Neural crest cell (in vitro differentiated cells): ENCODE results near the gene B3GALT6. TPM values are rescaled to one million over a fixed set of nuclear protein-coding genes. Genes with fewer than 3 reads are reported as not detected.

Experiments used
- DNase-seq: peaks from one replicate; pipeline ENCODE4 v3.0.0; 2021; ENCODE audit warnings: low read depth, mixed read lengths, low spot score
- H3K27ac Mint-ChIP-seq: one replicate; pipeline ENCODE4 v1.8.0; 2021; ENCODE audit warnings: mild to moderate bottlenecking, mixed read lengths; ENCODE audit not compliant: unreplicated experiment
- H3K27me3 Mint-ChIP-seq: 2 replicates; pipeline ENCODE4 v1.8.0; 2021; ENCODE audit warnings: low read depth, mild to moderate bottlenecking, mixed read lengths
- H3K36me3 Mint-ChIP-seq: 2 replicates; pipeline ENCODE4 v1.8.0; 2021; ENCODE audit warnings: low read depth, mild to moderate bottlenecking, mixed read lengths
- H3K4me1 Mint-ChIP-seq: 2 replicates; pipeline ENCODE4 v1.8.0; 2021; ENCODE audit warnings: mixed read lengths
- H3K4me3 Mint-ChIP-seq: one replicate; pipeline ENCODE4 v1.8.0; 2021; ENCODE audit warnings: mild to moderate bottlenecking, mixed read lengths
- H3K9me3 Mint-ChIP-seq: 2 replicates; pipeline ENCODE4 v1.8.0; 2021; ENCODE audit warnings: mixed read lengths
- total RNA-seq: library from RNA; stranded (reverse); gene quantifications from 2 replicates; pipeline ENCODE4 v1.2.1, GENCODE V29; 2021
- TF ChIP-seq, protein P1 (sequence below): fragments of 200-600 bp; sonication (generic); conservative IDR thresholded peaks from 2 replicates; pipeline ENCODE4 v1.5.0; 2021; ENCODE audit warnings: antibody characterized with exemption, mild to moderate bottlenecking

The B3GALT6 gene
- total RNA-seq, 1 donor from 2014 or later = 41.1 TPM

DNA sequence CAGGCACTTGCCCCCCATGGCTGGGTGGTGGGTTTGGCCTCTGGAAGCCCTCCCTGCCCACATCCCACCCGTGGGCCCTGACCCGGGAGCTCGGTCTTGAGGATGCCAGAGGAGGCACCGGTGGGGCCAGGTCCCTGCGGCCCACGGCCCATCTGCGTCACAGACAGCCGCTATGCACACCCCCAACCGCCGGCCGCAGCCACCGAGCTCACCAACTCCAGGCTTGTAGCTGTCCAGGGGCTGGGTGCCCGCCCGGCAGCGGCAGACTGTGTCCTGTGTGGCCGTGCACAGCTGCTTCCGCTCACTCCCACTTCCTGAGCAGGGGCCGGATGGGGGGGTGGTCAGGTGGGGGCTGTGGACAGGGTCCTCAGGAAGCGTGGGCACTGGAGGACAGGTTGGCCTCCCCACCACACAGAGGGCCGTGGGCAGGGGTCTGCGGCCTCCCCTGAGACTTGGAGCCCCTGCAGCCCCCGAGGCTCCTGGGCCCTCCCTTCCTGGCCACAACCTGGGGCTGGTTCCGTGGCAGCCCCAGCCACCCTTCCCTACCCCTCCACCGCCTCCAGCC lies 19.2 kb upstream of the B3GALT6 start:
- H3K4me1 Mint-ChIP-seq = peaks cover 6% of the 10 kb centered on the region
- H3K27ac Mint-ChIP-seq = no peak overlapping the region
- H3K27me3 Mint-ChIP-seq = no peaks in the 10 kb centered on the region
- TF ChIP-seq, protein P1, sequence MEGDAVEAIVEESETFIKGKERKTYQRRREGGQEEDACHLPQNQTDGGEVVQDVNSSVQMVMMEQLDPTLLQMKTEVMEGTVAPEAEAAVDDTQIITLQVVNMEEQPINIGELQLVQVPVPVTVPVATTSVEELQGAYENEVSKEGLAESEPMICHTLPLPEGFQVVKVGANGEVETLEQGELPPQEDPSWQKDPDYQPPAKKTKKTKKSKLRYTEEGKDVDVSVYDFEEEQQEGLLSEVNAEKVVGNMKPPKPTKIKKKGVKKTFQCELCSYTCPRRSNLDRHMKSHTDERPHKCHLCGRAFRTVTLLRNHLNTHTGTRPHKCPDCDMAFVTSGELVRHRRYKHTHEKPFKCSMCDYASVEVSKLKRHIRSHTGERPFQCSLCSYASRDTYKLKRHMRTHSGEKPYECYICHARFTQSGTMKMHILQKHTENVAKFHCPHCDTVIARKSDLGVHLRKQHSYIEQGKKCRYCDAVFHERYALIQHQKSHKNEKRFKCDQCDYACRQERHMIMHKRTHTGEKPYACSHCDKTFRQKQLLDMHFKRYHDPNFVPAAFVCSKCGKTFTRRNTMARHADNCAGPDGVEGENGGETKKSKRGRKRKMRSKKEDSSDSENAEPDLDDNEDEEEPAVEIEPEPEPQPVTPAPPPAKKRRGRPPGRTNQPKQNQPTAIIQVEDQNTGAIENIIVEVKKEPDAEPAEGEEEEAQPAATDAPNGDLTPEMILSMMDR = no peak
- no peak overlapping the region for H3K4me3 Mint-ChIP-seq
- no peaks in the 10 kb centered on the region for H3K9me3 Mint-ChIP-seq
- no peaks in the 10 kb centered on the region for H3K36me3 Mint-ChIP-seq
- DNase-seq = no peak

DNA sequence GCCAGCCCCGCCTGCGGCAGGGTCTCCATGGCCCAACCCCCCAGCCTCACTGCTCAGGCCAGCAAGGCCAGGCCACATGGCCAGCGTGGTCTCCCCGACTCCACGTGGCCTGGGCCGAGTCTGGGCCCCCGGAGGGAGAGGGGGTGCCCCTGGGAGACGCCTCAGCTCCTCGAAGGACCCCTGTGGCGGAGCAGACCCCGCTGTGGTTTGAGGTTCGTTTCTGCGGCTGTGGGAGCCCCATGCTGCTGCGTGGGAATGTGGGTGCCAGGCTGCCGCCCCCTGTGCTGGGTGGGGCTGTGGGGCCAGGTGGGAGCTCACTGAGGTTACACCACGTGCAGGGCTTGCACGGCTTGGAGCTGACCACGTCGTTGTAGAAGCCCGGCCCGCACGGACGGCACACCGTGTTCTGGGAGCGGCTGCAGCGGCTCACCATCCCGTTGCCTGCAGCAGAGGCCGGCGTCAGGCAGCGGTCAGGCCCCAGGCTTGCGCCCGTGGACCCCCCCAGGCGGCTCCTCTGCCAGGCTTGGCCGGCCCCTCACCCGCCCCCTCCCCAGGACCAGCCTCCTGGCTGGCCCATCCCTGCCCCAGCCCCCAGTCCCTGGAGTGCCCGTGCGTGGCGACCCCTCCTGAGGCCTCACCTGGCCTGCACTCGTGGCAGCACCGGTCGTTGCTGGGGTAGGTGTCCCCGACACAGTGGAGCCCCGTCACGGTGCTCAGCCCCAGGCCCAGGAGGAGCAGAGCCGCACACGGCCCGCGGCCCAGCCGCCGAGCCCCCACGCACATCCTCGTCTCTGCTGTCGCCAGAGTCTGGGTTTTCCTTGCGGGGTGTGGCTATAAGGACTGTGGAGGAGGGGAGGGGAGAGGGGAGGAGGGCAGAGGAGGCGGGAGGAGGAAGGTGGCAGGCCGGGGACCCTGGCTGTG lies 18.4 kb upstream of the B3GALT6 start, which contains the start of gene TNFRSF4:
Gene TNFRSF4 (minus strand): TSS at position 809 of the 921 bp plus-strand sequence. CDS start 26 bp downstream, at position 783.
- Mint-ChIP-seq H3K27me3 (no peaks in the 10 kb centered on the region), H3K36me3 (no peaks in the 10 kb centered on the region), H3K9me3 (no peaks in the 10 kb centered on the region), H3K4me3 (no peak within 1 kb of the TSS), H3K4me1 (no peaks in the 10 kb centered on the region), H3K27ac (no peak within 1 kb of the TSS)
- no peak for DNase-seq
- TF ChIP-seq, protein P1 = no peak

DNA sequence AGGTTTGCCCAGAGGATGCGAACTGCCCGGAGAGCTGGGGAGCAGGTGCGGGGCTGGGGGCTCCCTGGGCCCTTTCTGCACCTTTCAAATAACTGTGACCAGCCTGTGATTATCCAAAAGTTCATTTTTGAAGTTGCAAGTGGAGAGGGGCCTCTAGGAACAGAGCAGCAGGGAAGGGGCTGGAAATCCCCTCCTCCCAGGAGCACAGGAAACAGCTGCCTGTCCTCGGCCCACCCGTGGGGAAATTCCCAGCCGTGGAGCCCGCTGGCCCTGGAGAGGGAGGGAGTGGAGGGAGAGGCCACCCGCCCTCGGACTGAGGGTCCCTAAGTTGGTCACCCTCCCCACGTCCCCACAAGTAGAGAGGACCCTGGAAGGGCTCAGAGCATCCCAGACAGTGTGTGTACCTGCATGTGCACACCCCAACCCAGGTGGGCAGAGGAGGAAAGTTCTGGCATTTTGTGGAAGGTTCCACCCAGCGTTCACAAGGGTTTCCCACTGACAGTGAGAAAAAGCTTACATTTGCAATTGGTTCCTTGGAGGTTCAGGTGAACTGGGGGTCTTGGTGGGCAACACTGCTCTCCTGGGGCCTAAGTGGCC lies 16.9 kb upstream of the B3GALT6 start:
- H3K4me1 Mint-ChIP-seq = no peaks in the 10 kb centered on the region
- TF ChIP-seq, protein P1 = no peak
- no peaks in the 10 kb centered on the region for H3K27me3 Mint-ChIP-seq
- no peaks in the 10 kb centered on the region for H3K9me3 Mint-ChIP-seq
- no peaks in the 10 kb centered on the region for H3K36me3 Mint-ChIP-seq
- H3K4me3 Mint-ChIP-seq = no peak overlapping the region
- DNase-seq = no peak
- no peak overlapping the region for H3K27ac Mint-ChIP-seq

DNA sequence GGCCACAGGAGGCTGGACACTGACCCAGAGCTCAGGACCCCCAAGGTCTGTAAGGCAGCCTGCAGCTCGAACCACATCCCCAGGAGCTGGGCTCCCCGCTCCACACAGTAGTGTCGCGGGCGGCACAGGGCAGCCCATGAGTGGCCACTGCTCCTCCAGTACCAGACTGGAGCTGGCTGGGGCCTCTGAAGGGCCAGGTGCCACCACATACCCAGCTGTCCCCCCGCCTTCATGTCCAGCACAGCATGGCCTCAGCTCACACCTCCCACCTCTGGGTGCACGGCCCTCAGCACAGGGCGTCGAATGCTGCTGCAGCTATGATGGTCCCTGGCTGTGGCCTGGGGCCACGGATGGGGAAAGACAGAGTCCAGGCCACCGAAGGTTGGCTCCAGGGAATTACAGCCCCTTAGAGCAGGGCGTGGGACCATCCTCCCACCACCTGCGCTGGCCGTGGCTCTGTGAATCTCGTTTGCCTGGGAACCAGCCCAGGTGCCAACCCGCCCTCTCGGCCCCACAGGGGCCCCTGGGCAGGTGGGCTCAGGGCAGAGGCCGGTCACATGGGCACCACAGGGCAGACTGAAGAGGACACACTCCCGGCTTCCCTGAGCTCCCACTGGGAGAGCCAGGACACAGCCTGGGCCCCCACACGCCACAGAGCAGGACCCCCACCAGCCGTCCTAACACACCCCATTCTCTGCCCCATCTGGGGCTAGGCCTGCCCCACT lies 16.0 kb upstream of the B3GALT6 start:
- Mint-ChIP-seq H3K9me3 (no peaks in the 10 kb centered on the region), H3K27ac (no peak overlapping the region), H3K4me1 (no peaks in the 10 kb centered on the region), H3K4me3 (no peak overlapping the region), H3K27me3 (no peaks in the 10 kb centered on the region), H3K36me3 (peaks cover 3% of the 10 kb centered on the region)
- no peak for DNase-seq
- TF ChIP-seq, protein P1 = no peak
